Nephron progenitor cell (in vitro differentiated cells): Measurements from ENCODE around the gene PLEKHJ1.

Experiments
- DNase-seq: peaks from one replicate; pipeline ENCODE4 v3.0.0; 2021
- H3K27ac Mint-ChIP-seq: 2 replicates; pipeline ENCODE4 v1.8.0; 2021; ENCODE audit warnings: mild to moderate bottlenecking, moderate library complexity, mixed read lengths
- H3K27me3 Mint-ChIP-seq: 2 replicates; pipeline ENCODE4 v1.8.0; 2021; ENCODE audit warnings: mild to moderate bottlenecking, low read depth, mixed read lengths; ENCODE audit not compliant: poor library complexity
- H3K36me3 Mint-ChIP-seq: 2 replicates; pipeline ENCODE4 v1.8.0; 2021; ENCODE audit warnings: low read depth, mixed read lengths
- H3K4me1 Mint-ChIP-seq: 2 replicates; pipeline ENCODE4 v1.8.0; 2021; ENCODE audit warnings: mixed read lengths
- H3K4me3 Mint-ChIP-seq: 2 replicates; pipeline ENCODE4 v1.8.0; 2021; ENCODE audit warnings: mild to moderate bottlenecking, moderate library complexity, mixed read lengths
- H3K9me3 Mint-ChIP-seq: 2 replicates; pipeline ENCODE4 v1.8.0; 2021; ENCODE audit warnings: mild to moderate bottlenecking, moderate library complexity, mixed read lengths
- TF ChIP-seq, protein P1 (sequence below): fragments of 200-600 bp; sonication (generic); IDR thresholded peaks from 2 replicates; pipeline ENCODE4 v1.5.0; 2021; ENCODE audit warnings: antibody characterized with exemption

Gene PLEKHJ1

DNA sequence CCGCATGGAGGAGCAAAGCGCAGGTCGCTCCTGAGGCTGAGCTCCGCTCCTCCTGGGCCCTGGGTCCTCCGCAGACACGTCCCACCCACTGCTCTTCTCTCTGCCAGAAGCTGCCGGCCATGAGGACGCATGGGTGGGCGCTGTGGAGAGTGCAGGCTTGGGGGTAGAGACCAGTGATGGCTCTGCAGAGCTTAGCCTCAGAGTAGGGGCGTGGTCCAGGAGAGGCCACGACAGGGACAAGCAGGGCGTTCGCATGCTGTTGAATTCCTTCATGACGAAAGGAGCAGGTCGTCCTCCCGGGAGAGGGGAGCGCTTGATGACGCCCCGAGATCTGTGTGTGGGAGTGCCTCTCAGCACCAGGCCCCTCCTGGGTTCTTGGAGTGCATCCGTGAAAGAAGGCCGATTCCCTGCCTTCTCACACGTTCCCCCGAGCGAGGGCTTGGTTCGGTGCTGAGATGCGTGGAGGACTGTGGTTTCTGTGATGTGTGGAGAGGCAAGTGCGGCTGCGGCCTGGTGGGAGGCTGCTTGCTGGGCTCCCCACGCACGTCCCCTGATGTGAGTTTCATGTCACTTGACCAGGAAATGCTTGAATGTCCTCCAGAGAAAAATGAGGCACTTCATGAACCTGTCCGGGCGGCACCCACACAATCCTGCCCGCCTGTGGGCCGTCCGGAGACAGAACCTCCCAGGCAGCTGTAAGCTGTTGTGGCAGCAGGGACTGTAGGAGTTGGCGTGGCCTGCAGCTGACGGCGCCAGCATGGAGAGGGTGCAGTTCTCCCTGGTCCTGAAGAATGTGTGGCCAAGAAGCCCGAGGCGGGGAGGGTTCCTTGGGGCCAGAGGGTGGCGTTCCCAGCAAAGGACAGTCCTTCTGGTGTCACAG is 5.0 kb upstream of the PLEKHJ1 start:
- TF ChIP-seq, protein P1, sequence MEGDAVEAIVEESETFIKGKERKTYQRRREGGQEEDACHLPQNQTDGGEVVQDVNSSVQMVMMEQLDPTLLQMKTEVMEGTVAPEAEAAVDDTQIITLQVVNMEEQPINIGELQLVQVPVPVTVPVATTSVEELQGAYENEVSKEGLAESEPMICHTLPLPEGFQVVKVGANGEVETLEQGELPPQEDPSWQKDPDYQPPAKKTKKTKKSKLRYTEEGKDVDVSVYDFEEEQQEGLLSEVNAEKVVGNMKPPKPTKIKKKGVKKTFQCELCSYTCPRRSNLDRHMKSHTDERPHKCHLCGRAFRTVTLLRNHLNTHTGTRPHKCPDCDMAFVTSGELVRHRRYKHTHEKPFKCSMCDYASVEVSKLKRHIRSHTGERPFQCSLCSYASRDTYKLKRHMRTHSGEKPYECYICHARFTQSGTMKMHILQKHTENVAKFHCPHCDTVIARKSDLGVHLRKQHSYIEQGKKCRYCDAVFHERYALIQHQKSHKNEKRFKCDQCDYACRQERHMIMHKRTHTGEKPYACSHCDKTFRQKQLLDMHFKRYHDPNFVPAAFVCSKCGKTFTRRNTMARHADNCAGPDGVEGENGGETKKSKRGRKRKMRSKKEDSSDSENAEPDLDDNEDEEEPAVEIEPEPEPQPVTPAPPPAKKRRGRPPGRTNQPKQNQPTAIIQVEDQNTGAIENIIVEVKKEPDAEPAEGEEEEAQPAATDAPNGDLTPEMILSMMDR, result no peak
- H3K4me3 Mint-ChIP-seq, result peak overlapping the region; percentile 89

DNA sequence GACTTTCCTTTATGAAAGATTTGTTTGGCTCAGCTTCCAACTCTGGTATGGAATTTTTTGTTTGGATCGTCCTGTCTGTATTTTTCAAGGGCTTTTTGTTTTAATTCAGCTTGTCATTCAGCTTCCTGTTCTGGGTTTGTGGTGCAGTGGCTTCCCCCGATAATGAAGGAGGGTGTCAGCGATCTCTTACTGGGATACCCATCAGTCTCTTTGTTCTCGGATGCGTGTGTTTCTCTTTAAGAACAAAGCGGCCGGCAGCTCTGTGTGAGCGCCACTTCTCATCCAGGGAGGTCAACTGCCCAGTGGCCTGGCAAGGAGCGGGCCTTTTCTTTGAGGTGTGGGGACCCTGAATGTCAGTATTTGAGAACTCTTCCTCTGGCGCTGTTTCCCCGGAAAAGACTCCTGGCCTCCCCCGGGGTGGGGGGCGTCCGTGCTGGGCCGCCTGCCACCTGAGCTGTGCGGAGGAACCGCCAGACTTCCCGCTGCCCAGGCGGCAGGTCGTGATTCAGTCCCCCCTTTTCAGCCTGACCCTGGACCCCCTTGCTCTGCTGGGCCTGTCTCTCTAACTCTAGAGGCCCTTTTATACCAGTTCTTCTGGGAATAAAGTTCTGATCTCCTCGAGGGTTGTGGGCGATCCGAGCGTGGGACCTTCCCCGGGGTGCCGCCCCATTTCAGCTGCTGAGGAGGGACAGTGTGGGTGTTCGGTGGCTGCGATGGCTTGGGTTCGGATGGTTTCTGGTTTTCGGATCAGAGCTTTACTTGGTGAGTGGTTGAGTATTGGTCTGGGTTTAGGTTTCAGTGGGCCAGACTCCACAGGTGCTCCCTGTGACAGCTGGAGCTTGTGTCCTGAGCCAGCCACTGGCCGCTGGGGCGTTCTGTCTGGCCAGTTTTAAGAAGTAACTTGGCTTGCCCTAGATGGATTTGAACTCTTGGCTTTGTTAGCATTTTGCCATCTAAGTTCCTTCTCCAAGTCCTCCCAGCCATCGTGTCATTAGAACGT is 3.9 kb upstream of the PLEKHJ1 start:
- TF ChIP-seq, protein P1, result no peak
- Mint-ChIP-seq H3K4me1 (peaks cover 64% of the 10 kb centered on the region), H3K27me3 (no peaks in the 10 kb centered on the region)

More for the DNA sequence above, 5.0 kb upstream of the PLEKHJ1 start:
- H3K36me3 Mint-ChIP-seq, result peaks cover 21% of the 10 kb centered on the region
- DNase-seq, result no peak
- H3K4me1 Mint-ChIP-seq, result peaks cover 60% of the 10 kb centered on the region
- H3K9me3 Mint-ChIP-seq, result no peaks in the 10 kb centered on the region
- peak overlapping the region; percentile 92 for H3K27ac Mint-ChIP-seq
- no peaks in the 10 kb centered on the region for H3K27me3 Mint-ChIP-seq

DNA sequence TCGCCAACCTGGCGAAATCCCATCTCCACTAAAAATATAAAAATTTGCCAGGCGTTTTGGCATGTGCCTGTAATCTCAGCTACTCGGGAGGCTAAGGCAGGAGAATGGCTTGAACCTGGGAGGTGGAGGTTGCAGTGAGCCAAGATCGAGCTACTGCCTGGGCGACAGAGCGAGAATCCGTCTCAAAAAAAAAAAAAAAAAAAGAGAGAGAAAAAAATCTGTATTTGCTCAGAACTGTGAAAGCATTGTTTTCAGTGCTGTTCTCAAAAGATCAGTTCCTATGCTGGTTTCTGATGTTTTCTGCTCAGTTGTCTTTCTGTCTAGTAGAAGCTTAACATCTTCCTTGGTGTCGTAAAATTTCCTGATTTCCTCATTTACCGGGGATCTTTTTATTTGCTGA is 3.0 kb upstream of the PLEKHJ1 start:
- H3K9me3 Mint-ChIP-seq, result no peaks in the 10 kb centered on the region
- TF ChIP-seq, protein P1, result no peak
- no peaks in the 10 kb centered on the region for H3K27me3 Mint-ChIP-seq
- peak overlapping the region; percentile 89 for H3K4me3 Mint-ChIP-seq
- H3K36me3 Mint-ChIP-seq, result peaks cover 17% of the 10 kb centered on the region
- H3K4me1 Mint-ChIP-seq, result peaks cover 70% of the 10 kb centered on the region
- H3K27ac Mint-ChIP-seq, result peak overlapping the region; percentile 95
- no peak for DNase-seq

More for the DNA sequence above, 3.9 kb upstream of the PLEKHJ1 start:
- H3K9me3 Mint-ChIP-seq, result no peaks in the 10 kb centered on the region
- peak; percentile 28 for DNase-seq
- peak overlapping the region; percentile 95 for H3K27ac Mint-ChIP-seq
- H3K4me3 Mint-ChIP-seq, result peak overlapping the region; percentile 89
- peaks cover 16% of the 10 kb centered on the region for H3K36me3 Mint-ChIP-seq

- no peak for DNase-seq
- H3K4me3 Mint-ChIP-seq, result peak overlapping the region; percentile 89
- TF ChIP-seq, protein P1, result no peak
- H3K27ac Mint-ChIP-seq, result peak overlapping the region; percentile 94
- no peaks in the 10 kb centered on the region for H3K9me3 Mint-ChIP-seq
- H3K27me3 Mint-ChIP-seq, result no peaks in the 10 kb centered on the region
- H3K4me1 Mint-ChIP-seq, result peaks cover 73% of the 10 kb centered on the region
- peaks cover 20% of the 10 kb centered on the region for H3K36me3 Mint-ChIP-seq
These were observed 1.7 kb upstream of the PLEKHJ1 start for GRCh38 chr19:2237869-2238153.

DNA sequence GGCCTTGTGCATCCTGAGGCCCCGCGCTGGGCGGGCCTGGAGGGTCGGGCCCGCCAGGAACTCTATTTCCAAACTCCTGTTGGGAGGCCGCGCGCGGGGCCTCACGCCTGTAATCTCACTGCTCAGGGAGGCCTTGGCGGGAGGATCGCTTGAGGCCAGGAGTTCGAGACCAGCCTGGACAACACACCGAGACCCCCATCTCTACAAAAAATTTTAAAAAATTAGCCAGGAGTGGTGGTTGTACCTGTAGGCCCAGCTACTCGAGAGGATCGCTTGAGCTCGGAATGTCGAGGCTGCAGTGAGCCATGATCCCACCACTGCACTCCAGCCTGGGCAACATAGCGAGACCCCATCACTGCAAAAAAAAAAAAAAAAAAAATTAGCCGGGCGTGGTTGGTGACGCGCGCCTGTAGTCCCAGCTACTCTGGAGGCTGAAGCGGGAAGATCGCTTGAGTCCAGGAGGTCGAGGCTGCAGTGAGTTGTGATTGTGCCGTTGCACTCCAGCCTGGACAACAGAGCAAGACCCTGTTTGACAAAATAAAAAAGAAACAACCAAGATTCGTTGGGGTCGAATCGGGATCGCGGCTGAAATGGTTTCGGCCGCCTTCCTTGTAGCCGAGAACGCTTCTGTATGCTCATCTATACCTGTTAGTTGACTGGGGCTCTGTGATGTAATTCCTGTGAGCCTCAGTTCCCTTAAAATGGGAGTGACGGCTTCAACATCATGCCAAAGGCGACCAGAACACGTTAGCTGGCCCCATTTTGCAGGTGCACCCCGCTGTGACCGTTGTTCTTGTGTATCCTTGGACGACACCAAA is 1.1 kb upstream of the PLEKHJ1 start:
- Mint-ChIP-seq H3K4me3 (peak overlapping the region; percentile 89), H3K27ac (peak overlapping the region; percentile 94), H3K9me3 (no peaks in the 10 kb centered on the region), H3K36me3 (peaks cover 17% of the 10 kb centered on the region), H3K4me1 (peaks cover 67% of the 10 kb centered on the region), H3K27me3 (no peaks in the 10 kb centered on the region)
- TF ChIP-seq, protein P1, result no peak
- no peak for DNase-seq
